Muscle of back (tissue), 11 donors: ENCODE results near the gene LGR6. TPM values are rescaled to one million over a fixed set of nuclear protein-coding genes. Genes with fewer than 3 reads are reported as not detected.

Experiments used
- DNase-seq, 3 donors: peaks; one replicate each; pipeline versions ENCODE4 v3.0.0 to v3.0.0-alpha.2; 2013
- polyA plus RNA-seq, 10 donors: library from polyadenylated mRNA; unstranded; fragments of 120-200 nt; gene quantifications; one replicate each; pipeline ENCODE4 v1.2.1, GENCODE V29; 2013; ENCODE audit not compliant: insufficient read length in 10 of 10

LGR6 gene
- polyA plus RNA-seq, 10 donors, result 0.15 to 8.2 (median 0.53) TPM

- no peak for DNase-seq
Observed at GRCh38 chr1:202288177-202288576, 94.6 kb downstream of the LGR6 start.

- no peak for DNase-seq
Observed at GRCh38 chr1:202289009-202289408, 95.4 kb downstream of the LGR6 start.

- peak in 1 of 3 donors; percentile 52 for DNase-seq
Observed at GRCh38 chr1:202291001-202291400, 97.4 kb downstream of the LGR6 start.

DNA sequence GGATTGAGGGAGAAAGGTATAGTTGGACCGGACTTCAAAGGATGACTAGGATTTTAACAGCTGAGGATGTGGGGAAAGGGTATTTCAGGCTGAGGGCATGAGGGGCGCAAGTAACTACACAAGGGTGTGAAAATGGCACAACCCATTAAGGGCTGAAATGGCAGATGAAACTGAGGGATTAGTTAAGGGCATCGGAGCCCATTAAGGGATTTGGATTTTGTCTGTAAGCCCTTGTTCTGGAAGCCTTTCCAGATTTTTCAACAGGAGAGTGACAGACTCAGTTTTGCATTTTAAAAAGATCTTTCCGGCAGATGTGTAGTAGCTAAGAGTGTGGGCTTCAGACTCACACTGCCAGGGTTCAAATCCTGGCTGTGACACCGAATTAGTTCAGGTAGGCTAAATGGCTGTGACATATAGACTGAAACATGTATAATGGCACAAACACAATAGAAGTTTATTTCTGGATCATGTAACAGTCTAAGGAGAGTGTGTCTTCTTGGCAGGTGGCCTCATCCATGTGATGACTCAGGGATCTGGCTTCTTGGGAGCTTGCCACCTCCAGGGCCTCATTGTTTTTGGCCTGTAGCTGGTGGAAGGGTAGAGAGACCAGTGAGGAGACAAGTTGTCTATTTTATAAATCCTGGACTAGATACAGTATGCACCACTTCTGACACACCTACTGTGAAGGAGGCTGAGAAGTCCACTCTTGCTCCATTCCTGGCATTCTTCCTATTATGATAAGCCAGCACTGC lies 98.5 kb downstream of the LGR6 start:
- peak in 1 of 3 donors; percentile 62 for DNase-seq

DNA sequence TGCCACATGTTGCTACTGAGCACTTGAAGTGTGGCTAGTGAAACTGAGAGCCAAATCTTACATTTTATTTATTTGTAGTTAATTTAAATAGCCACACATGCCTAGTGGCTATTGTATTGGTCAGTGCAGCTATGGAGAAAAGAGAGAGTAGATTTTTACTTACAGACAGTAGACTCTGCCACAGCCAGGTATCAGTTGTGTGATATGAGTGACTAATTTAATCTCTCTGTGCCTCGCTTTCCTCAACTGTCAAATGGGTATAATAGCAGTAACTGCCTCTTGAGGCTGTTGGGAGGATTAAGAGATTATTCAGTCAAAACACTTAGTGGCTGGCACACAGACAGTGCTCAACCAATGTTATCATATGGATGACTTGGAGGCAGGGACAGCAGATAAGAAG lies 99.2 kb downstream of the LGR6 start:
- no peak for DNase-seq

GRCh38 chr1:202293569-202293968 lies 100.0 kb downstream of the LGR6 start:
- no peak for DNase-seq

DNA sequence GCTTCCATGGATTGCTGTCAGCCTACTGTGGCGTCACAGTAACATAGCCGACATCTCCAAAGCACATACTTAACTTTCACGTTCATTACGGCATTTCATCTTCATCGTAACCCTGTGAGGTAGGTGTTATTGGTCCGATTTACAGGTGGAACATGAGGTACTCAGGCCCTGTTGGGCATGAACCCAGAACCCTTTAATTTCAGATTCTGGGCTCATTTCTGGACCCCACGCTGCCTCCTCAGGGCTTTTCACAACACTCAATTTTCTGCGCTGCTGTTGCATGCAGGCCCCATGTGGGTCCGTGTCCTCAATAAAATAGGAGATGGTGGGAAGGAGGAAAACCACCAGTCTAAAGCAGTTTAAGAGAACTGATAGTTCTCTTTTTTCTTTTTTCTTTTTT lies 108.6 kb downstream of the LGR6 start:
- DNase-seq, result no peak

- DNase-seq, result peak; percentile 59 to 62 (median 61)
Observed at GRCh38 chr1:202304375-202304774, 110.8 kb downstream of the LGR6 start.

DNA sequence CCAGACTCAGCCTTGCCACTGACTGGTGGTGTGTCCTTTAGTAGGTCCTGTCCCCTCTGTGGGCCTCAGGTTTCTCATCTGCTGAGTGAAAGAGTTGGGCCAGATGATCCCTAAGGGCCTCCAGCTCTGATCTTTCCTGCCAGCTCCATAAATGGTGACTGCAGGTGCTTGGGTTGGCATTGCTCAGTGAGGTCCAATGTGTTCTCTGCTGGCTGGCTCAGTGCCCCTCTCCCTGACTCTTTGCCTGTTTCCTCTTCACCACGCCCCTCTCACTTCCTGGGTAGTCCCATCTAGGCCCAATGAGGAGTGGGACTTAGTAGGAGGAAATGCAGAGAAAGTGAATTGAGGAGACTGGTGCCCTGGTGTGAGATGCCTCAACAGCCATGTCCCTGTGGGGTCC lies 111.6 kb downstream of the LGR6 start:
- DNase-seq, result no peak

GRCh38 chr1:202306535-202307345 lies 113.1 kb downstream of the LGR6 start:
- no peak for DNase-seq

DNA sequence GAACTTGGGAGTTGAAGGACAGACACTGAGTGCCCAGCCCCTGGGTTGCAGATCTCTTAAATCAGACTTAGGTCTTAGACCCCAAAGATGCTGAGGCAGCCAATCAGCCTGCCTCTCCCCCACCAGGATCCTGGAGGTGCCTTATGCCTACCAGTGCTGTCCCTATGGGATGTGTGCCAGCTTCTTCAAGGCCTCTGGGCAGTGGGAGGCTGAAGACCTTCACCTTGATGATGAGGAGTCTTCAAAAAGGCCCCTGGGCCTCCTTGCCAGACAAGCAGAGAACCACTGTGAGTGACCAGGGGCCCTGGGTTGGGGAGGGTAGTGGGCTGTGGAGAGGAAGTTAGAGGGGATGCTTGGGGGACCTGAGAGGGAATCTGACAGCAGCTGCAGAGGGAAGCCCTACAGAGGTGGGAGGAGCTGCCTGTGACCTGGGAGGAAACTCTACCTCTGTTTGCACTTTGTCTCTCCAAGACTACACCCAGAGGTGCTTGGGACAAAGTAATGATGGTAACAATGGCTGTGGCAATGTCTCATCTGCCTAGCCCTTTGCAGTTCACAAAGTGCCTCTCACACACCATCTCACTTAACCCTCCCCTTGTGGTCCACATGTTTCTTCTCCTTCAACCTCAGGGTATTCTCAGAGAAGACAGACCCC lies 116.6 kb downstream of the LGR6 start:
- no peak for DNase-seq

- DNase-seq, result no peak
Observed at GRCh38 chr1:202310746-202311145, 117.1 kb downstream of the LGR6 start.

- DNase-seq, result peak in 2 of 3 donors; percentile 12 to 25
Observed at GRCh38 chr1:202311875-202312635, 118.5 kb downstream of the LGR6 start.

- DNase-seq, result peak; percentile 49 to 80 (median 69)
Observed at GRCh38 chr1:202315576-202316168, 122.1 kb downstream of the LGR6 start.

DNA sequence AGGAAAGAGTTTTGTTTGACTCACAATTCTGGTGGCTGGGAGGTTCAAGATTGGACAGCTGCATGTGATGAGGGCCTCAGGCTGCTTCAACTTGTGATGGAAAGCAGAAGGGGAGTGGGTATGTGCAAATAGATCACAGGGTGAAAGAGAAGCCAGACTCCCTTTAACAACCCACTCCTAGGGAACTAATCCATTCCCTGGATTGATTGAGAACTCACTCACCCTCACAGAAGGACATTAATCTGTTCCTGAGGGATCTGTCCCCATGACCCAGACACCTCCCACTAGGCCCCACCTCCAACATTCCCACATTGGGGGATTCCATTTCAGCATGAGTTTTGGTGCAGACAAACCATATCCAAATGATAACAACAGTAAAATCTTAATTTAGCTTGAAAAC lies 122.6 kb downstream of the LGR6 start:
- DNase-seq, result no peak

- no peak for DNase-seq
Observed at GRCh38 chr1:202317941-202318925, 124.6 kb downstream of the LGR6 start.

DNA sequence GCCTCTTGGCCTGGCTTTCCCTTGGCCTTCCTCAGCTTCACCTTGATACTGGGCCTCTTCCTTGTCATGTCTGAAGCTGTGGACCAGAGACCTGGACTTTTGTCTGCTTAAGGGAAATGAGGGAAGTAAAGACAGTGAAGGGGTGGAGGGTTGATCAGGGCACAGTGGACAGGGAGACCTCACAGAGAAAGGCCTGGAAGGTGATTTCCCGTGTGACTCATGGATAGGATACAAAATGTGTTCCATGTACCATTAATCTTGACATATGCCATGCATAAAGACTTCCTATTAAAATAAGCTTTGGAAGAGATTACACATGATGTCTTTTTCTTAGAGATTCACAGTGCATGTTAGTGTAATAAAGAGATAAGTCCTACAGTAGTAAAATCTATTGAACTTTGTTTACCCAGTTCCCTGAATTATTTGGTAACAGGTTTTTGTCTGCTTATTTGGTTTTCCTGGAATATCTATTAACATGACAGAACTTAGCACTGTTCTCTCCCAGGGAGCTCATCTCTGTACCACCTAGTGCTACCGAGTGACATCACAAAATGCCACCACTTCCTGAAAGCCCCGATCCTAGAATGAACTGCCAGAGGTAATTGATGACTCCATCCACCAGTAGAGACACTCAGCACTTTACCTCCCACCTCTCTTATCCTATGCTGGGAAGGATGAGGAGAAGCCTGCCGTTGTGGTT lies 125.9 kb downstream of the LGR6 start:
- no peak for DNase-seq

GRCh38 chr1:202320081-202320405 lies 126.4 kb downstream of the LGR6 start:
- DNase-seq, result no peak

DNA sequence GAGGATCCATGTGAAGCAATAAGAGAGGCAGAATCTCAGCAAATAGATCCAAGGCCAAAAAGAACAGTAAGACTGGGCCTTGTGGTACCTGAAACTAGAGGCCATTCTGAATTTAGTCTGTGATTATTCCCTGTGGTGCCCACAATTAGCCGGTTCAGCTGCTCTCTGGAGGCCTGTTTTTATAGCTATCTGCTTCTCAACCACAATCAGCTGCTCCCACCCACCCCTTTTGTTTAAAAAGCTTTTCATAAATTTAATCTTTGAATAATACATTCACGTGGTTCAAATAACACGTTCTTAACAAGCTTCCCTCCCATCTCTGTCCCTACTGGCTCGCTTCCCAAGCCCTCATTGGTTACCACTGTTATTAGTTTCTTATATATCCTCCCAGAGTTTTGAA lies 130.1 kb downstream of the LGR6 start:
- no peak for DNase-seq

- DNase-seq, result no peak
Observed at GRCh38 chr1:202324646-202325045, 131.0 kb downstream of the LGR6 start.
